K562 (cell line): ENCODE data around the gene CELF4. TPM values are rescaled to one million over a fixed set of nuclear protein-coding genes. Genes with fewer than 3 reads are reported as not detected.

Experiments
- ATAC-seq: fragments of 200-7000 bp; cut with Tn5 transposase; 3 replicates; pipeline ENCODE4 v1.9.1; 2020; ENCODE audit warnings: moderate library complexity
- BruUV-seq: library from RNA; stranded (reverse); fragments of 400-500 nt; replicated peaks from 2 replicates; lab custom pipeline; 2021; lab: Mats Ljungman, UMichigan
- CTCF ChIA-PET: fragments of 300-600 bp; formaldehyde crosslinking; extraction: SDS; loops from one replicate; lab custom pipeline; 2021; ENCODE audit warnings: low intra/inter-chr PET ratio; lab: Yijun Ruan, JAX
- POLR2A ChIA-PET: fragments of 300-600, 350-650 bp; sonication (Branson Sonifier 250); formaldehyde crosslinking; extraction: SDS; loops from one replicate; lab custom pipeline; 2021; ENCODE audit warnings: antibody characterized with exemption, inconsistent platforms; lab: Yijun Ruan, JAX
- DNase-seq, 4 experiments: peaks; one replicate each; pipeline versions ENCODE4 v3.0.0 to v3.0.0-alpha.2; 2011 to 2018; ENCODE audit warnings: low spot score in 3 of 4, mixed read lengths in 3 of 4; ENCODE audit errors: extremely low read depth in 1 of 4
- FAIRE-seq: peaks from 2 replicates; lab custom pipeline; 2011; peaks lifted over from hg19 to GRCh38; lab: Jason Lieb, UNC
- H2AFZ ChIP-seq: 2 replicates; pipeline ENCODE4 v1.6.0; 2011; ENCODE audit warnings: low read depth, low read length, control low read depth, inconsistent platforms
- H3K27ac ChIP-seq: fragments of 200-600 bp; 3 replicates; pipeline ENCODE4 v1.8.0; 2011; ENCODE audit warnings: low read depth, mild to moderate bottlenecking, control low read depth, inconsistent platforms, low read length, moderate library complexity, mixed read lengths; ENCODE audit errors: extremely low read depth
- H3K27me3 ChIP-seq, 2 experiments: fragments of 300-600 bp in 1 of 2; 2 replicates in 1 of 2; 3 replicates in 1 of 2; pipeline versions ENCODE4 v1.6.0 to v1.8.0; 2011; ENCODE audit warnings: inconsistent platforms in 2 of 2, low read length in 2 of 2, mild to moderate bottlenecking in 1 of 2, mixed read lengths in 1 of 2, moderate library complexity in 1 of 2; ENCODE audit not compliant: control insufficient read depth in 2 of 2, insufficient read depth in 2 of 2
- H3K36me3 ChIP-seq: fragments of 300-600 bp; 3 replicates; pipeline ENCODE4 v1.8.0; 2011; ENCODE audit warnings: mild to moderate bottlenecking, low read length, inconsistent platforms; ENCODE audit not compliant: control insufficient read depth, insufficient read depth
- H3K4me1 ChIP-seq, 2 experiments: fragments of 200-600 bp in 1 of 2; replicated peaks in 1 of 2; 2 replicates in 1 of 2; 3 replicates in 1 of 2; pipeline versions ENCODE4 v1.5.1 to v1.8.0; 2011; ENCODE audit warnings: inconsistent platforms in 2 of 2, low read length in 2 of 2, mild to moderate bottlenecking in 1 of 2, mixed read lengths in 1 of 2, moderate library complexity in 1 of 2; ENCODE audit not compliant: control insufficient read depth in 2 of 2, insufficient read depth in 2 of 2
- H3K4me2 ChIP-seq: 2 replicates; pipeline ENCODE4 v1.6.1; 2011; ENCODE audit warnings: low read length, control low read depth, inconsistent platforms, mixed read lengths; ENCODE audit not compliant: insufficient read depth
- H3K4me3 ChIP-seq: fragments of 200-600 bp; sonication (generic), shearing (Covaris generic); 2 replicates; pipeline ENCODE4 v1.5.1; 2016; ENCODE audit warnings: control low read depth, inconsistent platforms
- H3K79me2 ChIP-seq: fragments of 200-600 bp; 3 replicates; pipeline ENCODE4 v1.8.0; 2011; ENCODE audit warnings: low read length, inconsistent platforms; ENCODE audit not compliant: control insufficient read depth, insufficient read depth
- H3K9ac ChIP-seq, 2 experiments: 2 replicates each; pipeline versions ENCODE4 v1.6.0 to v1.6.1; 2011; ENCODE audit warnings: low read depth in 2 of 2, low read length in 2 of 2, control low read depth in 1 of 2, inconsistent platforms in 1 of 2, mild to moderate bottlenecking in 1 of 2, mixed read lengths in 1 of 2; ENCODE audit not compliant: insufficient read depth in 1 of 2
- H3K9me1 ChIP-seq: one replicate; pipeline ENCODE4 v1.6.0; 2011; ENCODE audit warnings: inconsistent platforms, mild to moderate bottlenecking, low read length, moderate library complexity; ENCODE audit not compliant: control insufficient read depth, insufficient read depth
- H3K9me3 ChIP-seq: replicated peaks from 2 replicates; pipeline ENCODE4 v1.5.1; 2011; ENCODE audit warnings: low read depth, low read length, inconsistent platforms; ENCODE audit not compliant: control insufficient read depth, insufficient read depth
- H4K20me1 ChIP-seq: replicated peaks from 2 replicates; pipeline ENCODE4 v1.6.1; 2011; ENCODE audit warnings: low read length, inconsistent platforms, mixed read lengths; ENCODE audit not compliant: control insufficient read depth, insufficient read depth
- ARNT ChIP-seq, 2 experiments: fragments of 450-650 bp; IDR thresholded peaks; 2 replicates each; pipeline ENCODE4 v1.6.1; 2016; ENCODE audit warnings: mild to moderate bottlenecking in 1 of 2
- CBFA2T2 ChIP-seq: fragments of 450-650 bp; conservative IDR thresholded peaks from 2 replicates; pipeline ENCODE4 v1.6.1; 2017; ENCODE audit warnings: mild to moderate bottlenecking
- CHCHD3 ChIP-seq: fragments of 250-450 bp; sonication (Bioruptor Pico); IDR thresholded peaks from 2 replicates; pipeline ENCODE4 v2.1.2; 2022; ENCODE audit warnings: mild to moderate bottlenecking
- CHD4 ChIP-seq: fragments of 200-600 bp; sonication (generic); IDR thresholded peaks from 3 replicates; pipeline ENCODE4 v1.6.1; 2012; ENCODE audit warnings: low read depth, mild to moderate bottlenecking, mixed read lengths, low read length, inconsistent platforms; ENCODE audit not compliant: insufficient read depth, insufficient replicate concordance, poor library complexity, severe bottlenecking
- GABPB2 ChIP-seq: fragments of 250-450 bp; sonication (Bioruptor Pico); conservative IDR thresholded peaks from 2 replicates; pipeline ENCODE4 v1.5.1; 2021; ENCODE audit warnings: mild to moderate bottlenecking
- HMG20B ChIP-seq: fragments of 250-450 bp; sonication (Bioruptor Pico); IDR thresholded peaks from 2 replicates; pipeline ENCODE4 v1.5.0; 2021; ENCODE audit warnings: mild to moderate bottlenecking
- KLF6 ChIP-seq: fragments of 250-450 bp; sonication (Bioruptor Pico); IDR thresholded peaks from 2 replicates; pipeline ENCODE4 v1.4.0; 2020; ENCODE audit warnings: mild to moderate bottlenecking, moderate library complexity, borderline replicate concordance
- LEF1 ChIP-seq: fragments of 450-650 bp; IDR thresholded peaks from 2 replicates; pipeline ENCODE4 v1.6.1; 2016; ENCODE audit warnings: mild to moderate bottlenecking
- NFYB ChIP-seq: IDR thresholded peaks from 2 replicates; pipeline ENCODE4 v1.6.1; 2011; ENCODE audit warnings: mild to moderate bottlenecking, moderate library complexity; ENCODE audit not compliant: insufficient read length; ENCODE audit errors: extremely low read depth
- NRF1 ChIP-seq, 2 experiments: fragments of 450-650 bp; IDR thresholded peaks in 1 of 2; conservative IDR thresholded peaks in 1 of 2; 2 replicates each; pipeline ENCODE4 v1.6.1; 2014; ENCODE audit warnings: mild to moderate bottlenecking in 2 of 2
- POLR2A ChIP-seq: fragments of 450-650 bp; conservative IDR thresholded peaks from 2 replicates; pipeline ENCODE4 v1.6.1; 2016
- ZFP30 ChIP-seq: fragments of 250-450 bp; sonication (Bioruptor Pico); IDR thresholded peaks from 2 replicates; pipeline ENCODE4 v1.8.0; 2022; ENCODE audit warnings: moderate library complexity, mild to moderate bottlenecking, inconsistent platforms, borderline replicate concordance
- ZFP36 ChIP-seq: fragments of 150-350 bp; IDR thresholded peaks from 2 replicates; pipeline ENCODE4 v1.6.1; 2018; ENCODE audit warnings: low read length, low read depth; ENCODE audit not compliant: partially characterized antibody
- ZNF133 ChIP-seq: fragments of 250-450 bp; sonication (Bioruptor Pico); IDR thresholded peaks from 2 replicates; pipeline ENCODE4 v1.4.0; 2020; ENCODE audit warnings: mild to moderate bottlenecking
- ZNF184 ChIP-seq: sonication (generic); formaldehyde crosslinking; IDR thresholded peaks from 2 replicates; pipeline ENCODE4 v1.5.0; 2020; ENCODE audit warnings: missing genetic modification reagents
- ZNF717 ChIP-seq: fragments of 250-450 bp; sonication (Bioruptor Pico); IDR thresholded peaks from 2 replicates; pipeline ENCODE4 v1.5.0; 2021
- ZNF830 ChIP-seq: fragments of 250-450 bp; sonication (Bioruptor Pico); IDR thresholded peaks from 2 replicates; pipeline ENCODE4 v1.5.0; 2021; ENCODE audit warnings: mild to moderate bottlenecking
- WGBS: fragments of 100-300 bp; shearing (Covaris generic); methylation state at CpG from one replicate; pipeline ENCODE4 v1.1.6; 2016; ENCODE audit warnings: low coverage, mixed read lengths; ENCODE audit not compliant: insufficient coverage; ENCODE audit errors: missing lambda C conversion rate; 5-methylcytosine and 5-hydroxymethylcytosine counted together
- in situ Hi-C: fragments of 300-500 bp; cut with MboI; formaldehyde crosslinking; loops from 4 replicates; pipeline ENCODE4 v1.15.0; 2018; ENCODE audit warnings: inconsistent platforms, mixed read lengths
- intact Hi-C: fragments of 100-400 bp; cut with micrococcal nuclease; formaldehyde crosslinking; loops from 2 replicates; pipeline ENCODE4 v1.14.2; 2022
- polyA plus RNA-seq, 8 experiments: library from polyadenylated mRNA; depleted of rRNA in 4 of 8; stranded (reverse) in 5 of 8; unstranded in 3 of 8; fragments of >200 nt; fragmentation: Nextera tagmentation in 2 of 8; fragmentation: Illumina TruSeq in 1 of 8; extraction: Ambion mirVana in 2 of 8; extraction: Trizol in 1 of 8; gene quantifications; 2 replicates each; pipeline versions ENCODE4 v1.2.1 to v1.2.3, GENCODE V29; 2011 to 2014; ENCODE audit warnings: inconsistent platforms in 1 of 8, missing spikeins in 1 of 8
- total RNA-seq, 7 experiments: library from RNA; depleted of rRNA in 6 of 7; stranded (reverse); fragments of >200 nt in 6 of 7; fragmentation: Illumina TruSeq in 2 of 7; extraction: Trizol in 2 of 7; gene quantifications; 2 replicates each; pipeline versions ENCODE4 v1.2.1 to v1.2.3, GENCODE V29; 2011 to 2021; ENCODE audit warnings: low replicate concordance in 1 of 7
- TF ChIP-seq, protein P1 (sequence below): sonication (generic); formaldehyde crosslinking; IDR thresholded peaks from 2 replicates; pipeline ENCODE4 v1.8.1; 2023; ENCODE audit warnings: mild to moderate bottlenecking, missing genetic modification reagents

CELF4 gene
- total and polyA plus RNA-seq, 9 of the 15 experiments (the other 6 are each of a cell fraction or from before 2014, with no cell fraction given) = 0.04 to 0.24 (median 0.07) TPM; not detected in 3

DNA sequence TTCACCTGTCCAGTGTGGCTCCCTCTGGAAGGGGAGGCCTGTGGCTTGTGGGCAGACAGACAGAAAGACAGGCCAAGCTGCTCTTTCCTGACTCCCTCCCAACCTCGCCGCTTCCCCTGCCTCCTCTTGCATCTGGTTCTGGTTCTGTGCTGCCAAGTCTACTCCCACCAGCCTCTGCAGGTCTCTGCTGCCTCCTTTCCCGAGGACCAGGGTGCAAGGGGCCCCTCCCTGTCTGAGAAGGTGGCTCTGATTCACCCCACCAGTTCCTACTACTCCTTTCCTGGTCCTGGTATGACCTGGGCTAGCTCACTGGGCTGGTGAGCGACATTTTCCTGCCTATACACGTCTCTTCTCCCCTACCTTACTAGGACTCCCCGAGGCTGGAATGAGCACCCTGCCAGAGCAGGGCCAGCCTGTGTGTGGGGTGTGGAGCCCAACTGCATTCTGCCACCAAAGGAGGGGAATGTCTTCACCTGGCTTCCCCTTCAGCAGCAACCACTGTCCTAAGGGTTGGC lies 238.5 kb downstream of the CELF4 start:
- no peak for DNase-seq
- BruUV-seq = no TSS peak
- no peaks in the 10 kb centered on the region for H3K9me1 ChIP-seq
- no peaks in the 10 kb centered on the region for H3K36me3 ChIP-seq
- no peak for TF ChIP-seq POLR2A
- TF ChIP-seq ZFP30 (CRISPR knock-in tag) = no peak
- TF ChIP-seq HMG20B (CRISPR knock-in tag) = no peak
- no peak for TF ChIP-seq CHD4
- TF ChIP-seq ARNT (IDR thresholded peaks at IDR 0.05) = no peak
- no peak for TF ChIP-seq NFYB
- TF ChIP-seq, protein P1, sequence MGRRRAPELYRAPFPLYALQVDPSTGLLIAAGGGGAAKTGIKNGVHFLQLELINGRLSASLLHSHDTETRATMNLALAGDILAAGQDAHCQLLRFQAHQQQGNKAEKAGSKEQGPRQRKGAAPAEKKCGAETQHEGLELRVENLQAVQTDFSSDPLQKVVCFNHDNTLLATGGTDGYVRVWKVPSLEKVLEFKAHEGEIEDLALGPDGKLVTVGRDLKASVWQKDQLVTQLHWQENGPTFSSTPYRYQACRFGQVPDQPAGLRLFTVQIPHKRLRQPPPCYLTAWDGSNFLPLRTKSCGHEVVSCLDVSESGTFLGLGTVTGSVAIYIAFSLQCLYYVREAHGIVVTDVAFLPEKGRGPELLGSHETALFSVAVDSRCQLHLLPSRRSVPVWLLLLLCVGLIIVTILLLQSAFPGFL = no peak
- TF ChIP-seq KLF6 (CRISPR knock-in tag) = no peak
- TF ChIP-seq LEF1 = no peak
- no peak for TF ChIP-seq CHCHD3 (CRISPR knock-in tag)
- TF ChIP-seq CBFA2T2 = no peak
- no peak for TF ChIP-seq NRF1 (conservative IDR thresholded peaks at IDR 0.05 in 1 of 2, IDR thresholded peaks at IDR 0.05 in 1 of 2)
- TF ChIP-seq ZFP36 = no peak
- no peak for TF ChIP-seq ZNF830 (CRISPR knock-in tag)
- TF ChIP-seq ZNF184 (CRISPR knock-in tag) = no peak
- no peak for TF ChIP-seq GABPB2 (CRISPR knock-in tag)
- TF ChIP-seq ZNF133 (CRISPR knock-in tag) = no peak
- TF ChIP-seq ZNF717 (CRISPR knock-in tag) = no peak
- TF ChIP-seq, all 486 proteins: peak for 0
- Histone ChIP-seq H3K27me3 (peaks cover 0 to 34% of the 10 kb centered on the region in 2 experiments; a peak in 2 of 5 replicates), H3K9me3 (no peaks in the 10 kb centered on the region), H3K27ac (no peak overlapping the region), H3K4me2 (no peak overlapping the region), H3K9ac (no peak overlapping the region), H2AFZ (no peak overlapping the region), H3K4me3 (no peak overlapping the region), H4K20me1 (no peaks in the 10 kb centered on the region; the same call in none of the 2 replicates), H3K4me1 (peaks cover 0 to 2% of the 10 kb centered on the region in 2 experiments; a peak in 1 of 5 replicates), H3K79me2 (no peaks in the 10 kb centered on the region)
- WGBS = 0% methylated on average over 6 of the region's 6 CpGs
- ATAC-seq = no peak
- in situ Hi-C loops (no loop called here), intact Hi-C loops (loop anchor here (10.0 kb wide), 1 partner anchor 208 kb away; no protein-coding TSS in a partner anchor)
- ChIA-PET CTCF (no interaction called here), POLR2A (no interaction called here)
- no peak for FAIRE-seq
